ENCODE measurements around the gene GZMH.

GRCh38 chr14:24633353-24633752 is 23.9 kb upstream of the GZMH start:
- TF ChIP-seq CTCF (IDR thresholded peaks at IDR 0.05) (no peak), EP300 (IDR thresholded peaks at IDR 0.05) (no peak)

All from sigmoid colon (tissue), 4 donors.